SU-DHL-6 (cell line): ENCODE data around the gene LATS2.
"Not testable (repeated sequence)": the region's sequence is repeated elsewhere in the genome, so short reads cannot be mapped to it uniquely, and the experiment has no call there.

Source experiments
- H2AFZ ChIP-seq: fragments of 200-600 bp; sonication (generic); 2 replicates; pipeline ENCODE4 v1.6.1; 2014; ENCODE audit warnings: low read depth, mild to moderate bottlenecking, moderate library complexity, mixed read lengths, antibody characterized with exemption, low read length; ENCODE audit not compliant: severe bottlenecking
- H3F3A ChIP-seq: fragments of 200-600 bp; shearing (Covaris generic); 2 replicates; pipeline ENCODE4 v1.6.0; 2016; ENCODE audit warnings: antibody characterized with exemption, mild to moderate bottlenecking; ENCODE audit not compliant: insufficient read depth
- H3K27ac ChIP-seq: fragments of 200-600 bp; sonication (generic); 2 replicates; pipeline ENCODE4 v1.5.1; 2016; ENCODE audit warnings: low read depth, mild to moderate bottlenecking, low read length, moderate library complexity, mixed read lengths
- H3K27me3 ChIP-seq: fragments of 200-600 bp; sonication (generic), shearing (Covaris generic); 2 replicates; pipeline ENCODE4 v1.6.0; 2014; ENCODE audit warnings: mild to moderate bottlenecking, low read length
- H3K36me3 ChIP-seq: fragments of 200-600 bp; sonication (generic); 2 replicates; pipeline ENCODE4 v1.6.1; 2014; ENCODE audit warnings: mild to moderate bottlenecking, low read length, mixed read lengths
- H3K4me2 ChIP-seq: fragments of 300-600, 200-600 bp; shearing (Covaris generic), sonication (generic); 2 replicates; pipeline ENCODE4 v1.6.0; 2014; ENCODE audit warnings: low read length, low read depth, mild to moderate bottlenecking; ENCODE audit not compliant: poor library complexity, severe bottlenecking
- H3K4me3 ChIP-seq: fragments of 200-600 bp; sonication (generic); 2 replicates; pipeline ENCODE4 v1.5.1; 2014; ENCODE audit warnings: antibody characterized with exemption, low read length, mild to moderate bottlenecking, mixed read lengths; ENCODE audit not compliant: insufficient read depth, poor library complexity, severe bottlenecking
- H3K79me2 ChIP-seq: fragments of 200-600 bp; sonication (generic); 2 replicates; pipeline ENCODE4 v1.6.1; 2014; ENCODE audit warnings: mild to moderate bottlenecking, low read length, moderate library complexity; ENCODE audit not compliant: insufficient read depth
- H3K9ac ChIP-seq: fragments of 200-600 bp; sonication (generic); 2 replicates; pipeline ENCODE4 v1.7.0; 2014; ENCODE audit warnings: mild to moderate bottlenecking, low read length
- H3K9me2 ChIP-seq: fragments of 200-600 bp; sonication (generic); replicated peaks from 2 replicates; pipeline ENCODE4 v1.6.1; 2014; ENCODE audit warnings: low read length; ENCODE audit not compliant: insufficient read depth
- H3K9me3 ChIP-seq: fragments of 200-600 bp; sonication (generic); 2 replicates; pipeline ENCODE4 v1.6.1; 2014; ENCODE audit warnings: low read length, mixed read lengths; ENCODE audit not compliant: insufficient read depth
- H4K20me1 ChIP-seq: fragments of 200-600 bp; sonication (generic); 2 replicates; pipeline ENCODE4 v1.6.1; 2014; ENCODE audit warnings: low read depth, mild to moderate bottlenecking, antibody characterized with exemption, low read length, moderate library complexity, mixed read lengths
- CTCF ChIP-seq: fragments of 200-600 bp; sonication (generic); IDR thresholded peaks from one replicate; pipeline ENCODE4 v1.5.1; 2017; ENCODE audit warnings: antibody characterized with exemption, mild to moderate bottlenecking, low read length, moderate library complexity; ENCODE audit not compliant: insufficient read depth, poor library complexity, severe bottlenecking
- EZH2phosphoT487 ChIP-seq: fragments of 200-600 bp; sonication (generic), shearing (Covaris generic); conservative IDR thresholded peaks from 2 replicates; pipeline ENCODE4 v1.6.1; 2018; ENCODE audit warnings: mild to moderate bottlenecking, antibody characterized with exemption, low read length, moderate library complexity, mixed read lengths

LATS2 gene

GRCh38 chr13:20939662-20940061, 121.7 kb downstream of the LATS2 start:
- Histone ChIP-seq H3K9me3 (no peaks in the 10 kb centered on the region), H3F3A (no peaks in the 10 kb centered on the region), H2AFZ (no peak overlapping the region), H3K27me3 (no peaks in the 10 kb centered on the region), H3K36me3 (no peaks in the 10 kb centered on the region), H3K27ac (no peak overlapping the region), H4K20me1 (no peaks in the 10 kb centered on the region), H3K79me2 (no peaks in the 10 kb centered on the region), H3K9me2 (no peaks in the 10 kb centered on the region), H3K4me2 (no peak overlapping the region), H3K9ac (no peak overlapping the region), H3K4me3 (no peak overlapping the region)
- TF ChIP-seq EZH2phosphoT487: no peak
- TF ChIP-seq CTCF: no peak

- no peaks in the 10 kb centered on the region for H3K27me3 ChIP-seq
- no peak overlapping the region for H3K9ac ChIP-seq
- no peak overlapping the region for H2AFZ ChIP-seq
- H3K36me3 ChIP-seq: no peaks in the 10 kb centered on the region
- no peaks in the 10 kb centered on the region for H3K9me2 ChIP-seq
- H3K9me3 ChIP-seq: no peaks in the 10 kb centered on the region
- no peaks in the 10 kb centered on the region for H3K79me2 ChIP-seq
- H3K4me2 ChIP-seq: no peak overlapping the region
- H3K4me3 ChIP-seq: no peak overlapping the region
- no peaks in the 10 kb centered on the region for H4K20me1 ChIP-seq
- TF ChIP-seq EZH2phosphoT487 (no peak), CTCF (no peak)
- no peaks in the 10 kb centered on the region for H3F3A ChIP-seq
- H3K27ac ChIP-seq: no peak overlapping the region
Observed at GRCh38 chr13:20938302-20938701, 123.1 kb downstream of the LATS2 start.

GRCh38 chr13:20927596-20928257, 133.7 kb downstream of the LATS2 start:
- Histone ChIP-seq H3K9ac (no peak overlapping the region), H3K4me2 (no peak overlapping the region), H3F3A (no peaks in the 10 kb centered on the region), H3K79me2 (no peaks in the 10 kb centered on the region), H3K27ac (no peak overlapping the region), H3K4me3 (no peak overlapping the region), H2AFZ (no peak overlapping the region), H3K9me3 (no peaks in the 10 kb centered on the region), H3K27me3 (no peaks in the 10 kb centered on the region), H3K9me2 (no peaks in the 10 kb centered on the region), H4K20me1 (no peaks in the 10 kb centered on the region), H3K36me3 (no peaks in the 10 kb centered on the region)
- TF ChIP-seq EZH2phosphoT487: no peak
- TF ChIP-seq CTCF: no peak

GRCh38 chr13:20925395-20925790, 136.0 kb downstream of the LATS2 start:
- H4K20me1 ChIP-seq, H2AFZ ChIP-seq, H3K27ac ChIP-seq, H3K27me3 ChIP-seq, H3K9ac ChIP-seq, H3F3A ChIP-seq, H3K4me2 ChIP-seq, H3K4me3 ChIP-seq, H3K9me2 ChIP-seq, H3K9me3 ChIP-seq, H3K79me2 ChIP-seq, H3K36me3 ChIP-seq: not testable (repeated sequence)
